HG02623 (cell line): ENCODE measurements around the gene RASAL1.

Source experiments
- ATAC-seq: cut with Tn5 transposase; IDR thresholded peaks from one replicate; pipeline ENCODE4 v1.9.1; 2021; ENCODE audit warnings: moderate library complexity; ENCODE audit not compliant: unreplicated experiment

The RASAL1 gene, protein sequence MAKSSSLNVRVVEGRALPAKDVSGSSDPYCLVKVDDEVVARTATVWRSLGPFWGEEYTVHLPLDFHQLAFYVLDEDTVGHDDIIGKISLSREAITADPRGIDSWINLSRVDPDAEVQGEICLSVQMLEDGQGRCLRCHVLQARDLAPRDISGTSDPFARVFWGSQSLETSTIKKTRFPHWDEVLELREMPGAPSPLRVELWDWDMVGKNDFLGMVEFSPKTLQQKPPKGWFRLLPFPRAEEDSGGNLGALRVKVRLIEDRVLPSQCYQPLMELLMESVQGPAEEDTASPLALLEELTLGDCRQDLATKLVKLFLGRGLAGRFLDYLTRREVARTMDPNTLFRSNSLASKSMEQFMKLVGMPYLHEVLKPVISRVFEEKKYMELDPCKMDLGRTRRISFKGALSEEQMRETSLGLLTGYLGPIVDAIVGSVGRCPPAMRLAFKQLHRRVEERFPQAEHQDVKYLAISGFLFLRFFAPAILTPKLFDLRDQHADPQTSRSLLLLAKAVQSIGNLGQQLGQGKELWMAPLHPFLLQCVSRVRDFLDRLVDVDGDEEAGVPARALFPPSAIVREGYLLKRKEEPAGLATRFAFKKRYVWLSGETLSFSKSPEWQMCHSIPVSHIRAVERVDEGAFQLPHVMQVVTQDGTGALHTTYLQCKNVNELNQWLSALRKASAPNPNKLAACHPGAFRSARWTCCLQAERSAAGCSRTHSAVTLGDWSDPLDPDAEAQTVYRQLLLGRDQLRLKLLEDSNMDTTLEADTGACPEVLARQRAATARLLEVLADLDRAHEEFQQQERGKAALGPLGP

DNA sequence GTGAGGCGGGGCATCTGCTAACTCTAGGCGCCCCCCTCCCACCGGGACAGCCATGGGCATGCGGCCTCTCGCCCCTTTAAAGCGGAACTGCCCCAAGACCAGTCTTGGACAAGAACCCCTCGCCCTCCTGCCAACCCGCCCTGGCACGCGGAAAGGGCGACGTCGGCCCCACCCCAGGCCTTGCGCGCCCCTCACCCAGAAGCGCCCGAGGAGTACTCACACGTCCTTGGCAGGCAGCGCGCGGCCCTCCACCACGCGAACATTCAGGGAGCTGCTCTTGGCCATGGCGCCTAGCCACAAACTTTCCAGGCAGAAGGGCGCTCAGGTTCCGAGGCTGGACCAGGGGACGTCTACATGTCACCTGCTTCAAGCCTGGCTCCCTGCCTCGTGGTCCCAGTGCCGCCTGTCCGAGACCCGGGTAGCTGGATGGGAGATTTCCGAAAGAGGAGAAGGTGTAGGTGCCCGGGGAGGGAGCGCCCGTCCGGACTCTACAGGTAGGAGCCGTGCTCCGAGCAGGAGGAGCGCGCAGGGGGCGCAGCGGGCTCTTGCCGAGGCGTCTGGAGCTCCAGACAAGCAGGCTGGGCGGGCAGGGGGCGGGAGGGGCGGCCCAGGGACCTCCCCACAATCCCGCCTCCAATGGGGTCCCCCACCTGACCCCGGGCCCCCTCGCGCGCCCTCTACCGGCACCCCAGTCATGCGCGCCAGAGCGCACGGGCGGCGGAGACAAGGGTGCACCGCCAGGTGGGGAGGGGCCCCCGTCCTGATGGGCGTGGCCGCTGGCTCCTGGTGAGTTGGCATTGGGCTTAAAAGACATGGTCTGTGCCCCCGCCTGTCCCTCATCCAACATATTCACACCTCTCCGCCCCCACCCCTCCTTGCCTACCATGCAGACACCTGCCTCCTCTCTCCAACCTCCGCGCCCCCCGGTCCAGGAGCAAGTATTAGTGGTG, at the start of gene RASAL1:
RASAL1 (minus strand) TSS at position 584 of the 950 bp plus-strand sequence; CDS start at position 285, 299 bp downstream.
- no peak for ATAC-seq

DNA sequence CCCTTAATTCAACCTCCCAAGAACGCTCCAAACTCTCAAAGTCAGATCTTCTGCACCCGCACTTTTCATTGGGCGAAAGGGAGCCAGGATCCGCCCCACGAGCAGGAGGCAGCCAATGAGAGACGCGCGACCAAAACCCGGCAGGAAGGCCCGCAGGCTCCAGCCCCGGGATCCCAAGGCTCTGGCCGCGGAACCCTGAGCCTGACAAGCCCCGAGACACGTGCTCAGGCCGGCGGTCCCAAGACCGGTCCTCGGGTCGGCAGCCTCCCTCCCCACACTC, 49.3 kb upstream of the RASAL1 start:
- ATAC-seq = peak; percentile 76

DNA sequence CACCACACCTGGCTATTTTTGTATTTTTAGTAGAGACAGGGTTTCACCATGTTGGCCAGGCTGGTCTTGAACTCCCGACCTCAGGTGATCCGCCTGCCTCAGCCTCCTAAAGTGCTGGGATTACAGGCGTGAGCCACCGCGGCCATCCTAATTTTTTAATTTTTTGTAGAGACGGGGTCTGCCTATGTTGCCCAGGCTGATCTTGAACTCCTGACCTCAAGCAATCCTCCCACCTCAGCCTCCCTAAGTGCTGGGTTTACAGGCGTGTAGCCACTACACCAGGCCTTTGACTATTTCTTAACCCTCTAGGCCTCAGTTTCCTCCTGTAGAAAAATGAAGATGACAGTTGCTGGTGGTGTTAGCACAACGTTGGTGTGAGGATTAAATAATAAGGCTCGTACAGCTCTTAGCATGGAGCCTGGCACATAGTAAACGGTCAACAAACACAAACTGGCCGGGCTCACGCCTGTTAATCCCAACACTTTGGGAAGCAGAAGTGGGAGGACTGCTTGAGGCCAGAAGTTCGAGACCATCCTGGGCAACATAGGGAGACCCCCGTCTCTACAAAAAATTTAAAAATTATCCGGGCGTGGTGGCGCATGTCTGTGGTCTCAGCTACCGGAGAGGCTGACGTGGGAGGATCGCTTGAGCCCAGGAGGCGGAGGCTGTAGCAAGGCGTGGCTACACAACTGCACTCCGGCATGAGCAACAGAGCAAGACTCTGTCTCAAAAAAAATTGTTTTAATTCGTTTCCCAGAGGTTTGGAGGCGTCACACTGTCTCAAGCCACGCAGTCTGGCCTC, 48.7 kb upstream of the RASAL1 start:
- peak; percentile 33 for ATAC-seq

DNA sequence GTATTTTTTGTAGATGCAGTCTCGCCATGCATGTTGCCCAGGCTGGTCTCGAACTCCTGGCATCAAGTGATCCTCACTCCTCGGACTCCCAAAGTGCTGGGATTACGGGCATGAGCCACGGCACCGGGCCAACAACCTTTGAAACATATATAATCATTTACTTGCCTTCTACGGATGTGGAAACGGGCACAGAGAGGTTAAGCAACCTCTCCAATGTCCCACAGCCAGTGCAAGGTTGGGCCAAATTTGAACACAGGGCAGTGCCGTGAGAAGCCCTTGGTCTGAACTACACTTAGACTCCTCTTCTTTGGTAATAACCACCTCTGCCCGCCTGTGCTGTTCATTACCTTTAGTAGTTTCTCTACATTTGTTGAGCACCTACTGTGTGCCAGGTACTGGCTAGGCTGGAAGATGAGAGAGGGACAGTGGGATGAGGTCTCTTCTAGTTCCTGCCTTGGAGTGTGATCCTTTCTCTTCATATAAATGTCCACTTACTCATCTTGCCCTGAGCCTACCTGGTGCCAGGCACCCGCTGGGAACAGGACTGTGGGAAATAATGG, 47.5 kb upstream of the RASAL1 start:
- no peak for ATAC-seq

DNA sequence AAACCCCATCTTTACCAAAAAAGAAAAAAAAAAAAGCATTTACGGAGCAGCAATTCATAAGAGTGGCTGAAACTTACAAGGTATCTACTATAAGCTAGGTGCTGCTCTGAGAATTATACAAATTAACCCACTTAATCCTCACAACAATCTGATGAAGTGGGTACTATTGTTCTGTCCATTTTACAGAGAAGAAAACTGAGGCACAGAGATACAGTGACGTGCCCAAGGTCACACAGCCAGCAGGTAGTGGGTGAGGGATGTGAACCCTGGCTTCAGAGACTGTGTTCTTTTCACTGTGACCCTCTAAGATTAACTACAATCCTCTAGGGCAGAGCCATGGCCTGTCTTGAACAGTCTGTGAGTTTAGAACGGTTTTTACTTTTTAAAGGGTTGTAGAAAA, 46.4 kb upstream of the RASAL1 start:
- ATAC-seq = no peak

DNA sequence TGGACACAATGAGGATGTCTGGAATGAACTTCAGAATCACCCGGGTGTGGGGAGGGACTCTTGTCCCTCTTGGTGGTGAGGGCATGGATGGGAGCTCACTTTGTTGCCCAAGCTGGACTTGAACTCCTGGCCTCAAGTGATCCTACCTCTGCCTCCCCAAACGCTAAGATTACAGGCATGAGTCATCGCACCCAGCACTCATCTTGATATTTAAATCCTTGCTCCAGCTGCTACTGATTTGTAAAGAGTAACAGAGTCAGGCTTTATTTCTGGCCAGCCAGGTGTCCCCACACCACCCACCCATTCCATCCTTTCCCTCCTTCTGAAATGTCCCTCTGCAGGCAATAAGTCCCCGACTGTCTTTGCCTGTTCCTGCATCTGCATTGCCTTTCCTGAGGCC, 44.8 kb upstream of the RASAL1 start:
- no peak for ATAC-seq

- no peak for ATAC-seq
Observed at GRCh38 chr12:113179023-113179422, 43.5 kb upstream of the RASAL1 start.

- ATAC-seq = no peak
Observed at GRCh38 chr12:113174461-113175384, 39.2 kb upstream of the RASAL1 start.

DNA sequence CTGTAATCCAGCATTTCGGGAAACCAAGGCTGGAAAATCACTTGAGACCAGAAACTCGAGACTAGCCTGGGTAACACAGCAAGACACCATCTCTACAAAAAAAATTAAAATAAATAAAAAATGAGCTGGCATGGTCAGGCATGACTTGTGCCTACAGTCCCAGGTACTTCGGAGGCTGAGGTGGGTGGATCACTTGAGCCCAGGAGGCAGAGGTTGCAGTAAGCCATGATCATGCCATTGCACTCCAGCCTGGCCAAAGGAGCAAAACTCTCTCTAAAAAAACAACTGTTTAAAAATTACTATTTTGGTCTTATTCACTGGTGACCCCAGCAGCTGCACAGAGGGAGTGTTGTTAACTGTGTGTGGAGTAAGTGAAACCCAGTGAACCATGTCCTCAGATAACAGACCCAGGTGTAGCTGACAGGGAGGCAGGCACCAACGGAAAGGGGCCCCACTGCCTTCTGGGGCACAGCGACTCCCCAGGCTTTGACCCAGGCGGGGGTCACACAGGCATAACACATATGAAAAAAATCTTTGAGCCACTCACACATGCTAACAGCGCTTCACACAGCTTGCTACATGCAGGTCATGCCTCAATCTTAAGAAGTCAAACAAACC, 37.6 kb upstream of the RASAL1 start:
- ATAC-seq = peak; percentile 59

DNA sequence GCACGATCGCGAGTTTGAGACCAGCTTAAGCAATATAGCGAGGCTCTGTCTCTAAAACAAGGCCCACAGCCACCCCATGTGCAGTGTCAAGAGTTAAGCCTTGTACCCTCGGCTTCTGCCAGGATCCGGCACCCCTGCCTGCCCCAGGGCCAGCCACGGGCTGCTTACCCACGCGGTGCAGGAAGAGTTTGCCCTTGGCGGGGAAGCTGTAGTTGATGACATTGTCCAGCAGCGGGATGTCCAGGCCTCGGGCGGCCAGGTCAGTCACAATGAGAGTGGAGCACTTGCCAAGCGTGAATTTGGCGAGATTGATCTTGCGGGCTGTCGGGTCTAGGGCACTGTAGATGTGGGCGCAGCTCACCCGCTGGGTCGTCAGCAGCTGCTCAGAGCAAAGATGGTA, 36.6 kb upstream of the RASAL1 start:
- ATAC-seq = no peak

DNA sequence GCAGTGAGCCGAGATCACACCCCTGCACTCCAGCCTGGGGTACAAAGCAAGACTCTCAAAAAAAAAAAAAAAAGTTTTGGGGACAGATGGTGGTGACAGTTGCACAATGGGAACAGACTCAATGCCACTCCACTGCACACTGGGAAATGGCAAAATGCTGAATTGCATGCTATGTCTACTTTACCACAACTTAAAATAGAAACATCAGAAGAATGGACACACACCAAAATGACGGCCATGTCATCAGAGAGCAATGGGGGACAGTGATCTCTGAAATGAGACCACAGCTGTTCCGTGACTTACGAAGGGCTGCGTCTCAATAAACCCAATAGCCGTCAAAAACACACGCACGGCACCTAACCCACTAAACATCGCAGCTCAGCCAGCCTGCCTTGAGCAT, 36.0 kb upstream of the RASAL1 start:
- ATAC-seq = no peak

- ATAC-seq = no peak
Observed at GRCh38 chr12:113170926-113171325, 35.4 kb upstream of the RASAL1 start.

- ATAC-seq = no peak
Observed at GRCh38 chr12:113170457-113170856, 34.9 kb upstream of the RASAL1 start.

DNA sequence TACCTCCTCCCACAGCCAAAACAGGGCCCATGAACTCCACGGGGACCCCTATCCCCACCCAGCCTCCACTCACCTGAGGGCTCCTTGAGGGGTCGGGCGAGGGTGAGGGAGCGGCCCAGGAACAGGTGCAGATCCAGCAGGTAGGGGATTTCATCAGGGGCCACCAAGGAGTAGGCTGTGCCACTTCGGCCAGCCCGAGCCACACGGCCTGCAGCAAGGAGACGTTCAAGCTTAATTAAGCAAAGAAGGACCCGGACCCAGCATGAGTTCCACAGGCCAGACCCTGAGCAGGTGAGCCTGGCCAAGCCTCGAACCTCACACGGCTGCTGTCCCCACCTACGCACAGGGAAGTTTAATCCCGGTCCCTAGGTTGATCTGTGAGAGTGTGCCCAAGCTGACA, 34.1 kb upstream of the RASAL1 start:
- no peak for ATAC-seq

DNA sequence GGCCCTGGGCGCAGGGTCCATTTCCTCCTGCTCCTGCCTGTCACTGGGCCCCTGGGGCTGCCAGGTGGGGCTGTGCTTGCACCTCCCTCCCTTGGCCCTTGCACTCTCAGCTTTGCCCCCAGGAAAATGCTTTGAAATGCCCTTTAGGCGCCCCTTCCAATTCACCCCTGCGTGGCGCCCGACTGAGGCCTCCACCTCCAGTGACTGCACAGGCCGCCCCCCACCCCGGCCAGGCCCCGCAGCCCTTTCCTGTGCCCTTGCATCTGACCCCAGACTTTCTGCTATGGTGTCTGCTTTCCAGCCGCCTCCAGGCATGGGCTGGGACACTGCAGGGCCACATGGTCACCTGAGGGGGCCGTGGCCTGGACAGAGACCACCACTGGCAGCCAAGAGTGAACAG, 32.3 kb upstream of the RASAL1 start:
- ATAC-seq = no peak

GRCh38 chr12:113165521-113166450, 30.2 kb upstream of the RASAL1 start:
- no peak for ATAC-seq

- ATAC-seq = no peak
Observed at GRCh38 chr12:113164014-113164413, 28.5 kb upstream of the RASAL1 start.

GRCh38 chr12:113163030-113163360, 27.4 kb upstream of the RASAL1 start:
- ATAC-seq = no peak
